NCI-H2081 treated with DMSO at 0.1 percent for 48 hours (cell line): ENCODE measurements around the gene TMEM125.

Experiments
- DNase-seq: peaks from one replicate; lab custom pipeline; 2025; lab: John Stamatoyannopoulos, UW

TMEM125 gene

DNA sequence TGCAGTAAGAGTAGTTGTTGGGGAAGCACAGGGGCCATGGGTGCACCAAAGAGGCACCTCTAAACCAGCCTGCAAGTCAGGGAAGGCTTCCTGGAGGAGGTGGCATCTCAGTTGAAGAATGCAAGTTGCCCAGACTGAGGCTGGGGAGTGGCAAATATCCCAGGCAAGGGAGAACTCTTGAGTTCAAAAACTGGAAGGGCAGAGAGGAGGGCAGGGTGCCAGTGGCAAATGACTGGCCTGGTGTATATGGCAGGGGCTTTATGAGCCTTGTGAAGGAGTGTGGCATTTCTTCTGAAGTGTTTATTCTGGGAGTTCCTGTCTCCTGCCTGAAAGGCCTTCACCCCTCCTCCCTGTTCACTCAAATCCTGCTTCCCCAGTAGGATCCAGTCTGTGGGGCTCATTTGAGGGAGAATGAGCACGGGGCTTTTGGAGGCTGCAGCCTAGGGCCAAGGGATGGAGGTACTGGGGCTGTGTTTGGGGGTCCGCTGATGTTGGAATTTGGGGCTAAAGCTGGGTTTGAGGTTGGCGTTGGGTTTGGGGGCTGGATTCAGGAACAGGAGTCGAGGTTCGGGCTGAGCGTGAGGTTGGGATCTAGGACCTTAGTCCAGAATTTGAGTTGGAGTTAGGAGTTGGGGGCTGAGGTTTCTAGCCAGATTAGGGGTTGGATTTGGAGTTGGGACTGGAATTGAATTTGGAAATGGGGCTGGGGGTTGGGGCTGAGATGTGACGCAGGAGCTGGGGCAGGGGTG lies at the start of gene TMEM125:
Gene TMEM125 (plus strand): TSS at position 357 of the 749 bp plus-strand sequence. CDS start 2,740 bp downstream, outside the sequence.
- DNase-seq: no peak

GRCh38 chr1:43220905-43221778 lies 48.6 kb upstream of the TMEM125 start:
- no peak for DNase-seq

- DNase-seq: no peak
These were observed 48.0 kb upstream of the TMEM125 start for GRCh38 chr1:43221797-43222196.

DNA sequence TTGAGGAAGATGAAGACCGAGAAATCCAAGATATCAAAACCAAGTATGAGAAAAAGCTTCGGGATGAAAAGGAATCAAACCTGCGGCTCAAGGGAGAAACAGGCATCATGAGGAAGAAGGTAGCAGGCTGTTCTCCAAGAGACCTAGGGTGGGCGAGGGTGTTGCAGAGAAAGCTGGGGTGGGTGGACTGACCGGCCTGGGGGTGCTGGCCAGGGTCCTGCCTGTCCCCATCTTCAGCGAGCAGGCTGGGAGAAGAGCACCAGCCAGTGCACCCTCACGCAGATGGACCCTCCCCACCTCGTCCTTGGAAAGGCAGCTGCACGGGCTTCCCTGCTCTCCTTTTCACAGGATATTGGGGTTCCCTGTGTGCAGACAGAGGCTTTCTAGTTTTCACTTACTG lies 46.9 kb upstream of the TMEM125 start:
- no peak for DNase-seq

DNA sequence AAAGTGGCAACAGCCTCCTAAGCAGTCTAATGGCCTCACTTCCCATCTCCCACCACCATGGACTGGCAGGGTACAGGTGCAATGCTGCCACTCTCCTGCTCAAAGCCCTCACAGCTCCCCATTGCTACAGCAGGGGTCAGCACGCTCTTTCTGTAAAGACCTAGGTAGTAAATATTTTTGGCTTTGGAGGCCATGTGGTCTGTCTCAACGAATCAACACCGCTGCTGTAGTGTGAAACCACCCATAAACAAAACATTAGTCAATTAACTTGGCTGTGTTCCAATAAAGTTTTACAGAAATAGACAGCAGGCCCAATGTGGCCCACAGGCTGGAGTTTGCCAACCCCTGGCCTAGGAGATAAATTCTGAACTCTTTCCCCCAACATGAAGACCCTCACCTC lies 44.6 kb upstream of the TMEM125 start:
- no peak for DNase-seq

DNA sequence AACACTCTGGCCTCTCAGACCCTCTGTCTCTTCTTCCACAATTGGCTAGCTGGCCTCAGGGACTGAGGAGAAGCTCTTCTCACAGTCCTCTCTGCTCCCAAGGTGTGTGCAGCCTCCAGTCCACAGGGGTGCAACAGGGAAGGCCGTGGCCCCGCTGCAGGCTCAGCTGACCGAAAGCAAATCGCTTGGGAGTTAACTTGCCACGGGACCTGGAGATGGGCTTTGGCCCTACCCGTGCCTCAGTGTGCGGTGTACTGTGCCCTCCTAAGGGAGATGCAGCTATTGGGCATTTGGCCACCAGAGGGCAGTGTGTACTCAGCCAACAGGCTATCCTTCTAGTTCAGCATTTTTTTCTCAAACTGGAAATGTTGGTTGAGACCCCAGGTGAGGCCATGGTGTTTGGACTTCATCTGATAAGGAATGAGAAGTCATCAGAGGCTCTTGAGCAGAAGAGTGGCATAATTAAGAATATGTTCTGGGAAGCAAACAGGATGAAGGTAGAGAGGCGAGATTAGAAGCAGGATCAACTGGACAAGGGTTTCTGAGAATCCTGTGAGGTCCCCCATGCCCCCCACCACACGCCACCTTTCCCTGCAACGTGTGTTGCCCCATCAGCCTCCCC lies 42.5 kb upstream of the TMEM125 start:
- DNase-seq: peak; percentile 67

DNA sequence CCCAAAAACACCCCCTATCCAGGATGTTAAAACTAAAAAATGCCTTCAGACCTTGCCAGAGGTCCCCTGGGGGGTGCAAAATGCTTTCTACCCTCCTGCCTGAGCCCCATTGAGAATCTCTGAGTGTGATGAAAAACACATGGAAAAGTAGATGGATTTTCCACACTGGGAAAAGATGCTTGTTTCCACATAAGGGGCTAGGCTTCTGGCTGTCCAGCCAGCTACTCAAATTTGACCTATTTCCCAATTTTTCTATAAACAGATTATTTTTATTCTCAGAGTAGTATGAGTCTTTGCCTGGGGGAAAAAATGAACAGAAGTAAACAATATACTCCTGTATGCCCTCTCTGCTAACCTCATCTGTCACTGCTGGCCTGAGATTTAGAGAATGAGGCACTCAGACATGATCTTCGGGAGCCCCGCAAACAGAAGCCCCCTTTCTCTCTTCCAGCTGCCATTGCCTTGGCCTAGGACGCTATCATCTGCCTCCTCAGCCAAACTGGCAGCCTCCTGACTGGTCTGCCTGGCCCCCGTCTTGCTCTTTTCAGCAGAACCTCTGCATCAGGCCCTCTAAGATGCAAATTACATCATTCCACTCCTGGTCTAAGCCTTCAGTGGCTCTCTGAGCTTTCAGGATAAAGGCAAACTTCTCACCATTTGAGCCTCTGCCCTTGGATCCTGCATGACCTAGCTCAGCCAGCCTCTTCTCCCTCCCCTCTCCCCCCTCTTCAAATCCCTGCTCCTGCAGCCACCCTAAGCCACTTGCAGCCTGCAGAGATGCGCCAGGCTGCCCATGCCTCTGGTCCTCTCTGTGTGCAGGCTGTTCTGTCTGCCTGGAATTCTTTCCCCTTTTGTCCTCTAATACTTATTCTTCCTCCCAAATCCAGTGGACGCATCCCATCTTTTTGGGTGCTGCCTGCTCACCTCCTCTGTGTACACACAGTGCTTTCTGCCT lies 39.7 kb upstream of the TMEM125 start:
- DNase-seq: no peak

GRCh38 chr1:43232074-43232473 lies 37.7 kb upstream of the TMEM125 start:
- no peak for DNase-seq

DNA sequence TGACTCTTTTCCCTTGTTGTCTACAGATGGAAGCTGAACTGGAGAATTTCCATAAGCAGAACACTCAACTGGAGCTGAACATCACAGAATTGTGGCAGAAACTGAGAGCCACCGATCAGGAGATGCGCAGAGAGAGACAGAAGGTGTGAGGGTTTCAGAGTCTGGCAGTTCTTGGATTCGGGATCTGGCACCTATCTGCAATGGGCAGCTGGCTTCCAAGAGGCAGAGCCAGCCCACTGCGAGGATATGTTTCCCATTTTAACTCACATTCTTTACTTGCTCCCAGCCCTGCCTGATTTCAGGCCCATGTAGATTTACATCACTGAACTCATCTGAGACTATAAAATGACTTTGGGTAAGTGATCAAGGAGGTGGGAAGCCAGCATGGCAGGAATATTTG lies 37.3 kb upstream of the TMEM125 start:
- DNase-seq: no peak

- no peak for DNase-seq
These were observed 36.2 kb upstream of the TMEM125 start for GRCh38 chr1:43233631-43234030.

- no peak for DNase-seq
These were observed 35.5 kb upstream of the TMEM125 start for GRCh38 chr1:43234267-43234666.

DNA sequence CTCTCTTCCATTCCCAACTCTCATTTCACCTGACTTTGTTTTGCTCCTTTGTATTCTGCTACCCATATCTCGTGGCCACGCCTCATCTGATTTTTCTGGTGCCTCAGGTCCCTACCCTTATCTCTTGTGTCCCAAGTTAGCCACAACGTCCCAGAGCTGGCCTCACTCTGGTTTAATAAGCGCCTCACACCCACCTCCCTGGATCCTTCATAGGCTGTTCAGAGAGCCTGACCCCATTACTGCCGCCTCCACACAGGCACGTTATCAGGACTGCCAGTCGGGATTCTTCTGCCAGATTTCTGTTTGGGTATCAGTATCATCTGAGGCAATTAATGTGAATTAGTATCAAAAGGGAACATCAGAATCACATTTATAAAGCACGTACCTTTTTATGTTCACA lies 34.7 kb upstream of the TMEM125 start:
- no peak for DNase-seq

DNA sequence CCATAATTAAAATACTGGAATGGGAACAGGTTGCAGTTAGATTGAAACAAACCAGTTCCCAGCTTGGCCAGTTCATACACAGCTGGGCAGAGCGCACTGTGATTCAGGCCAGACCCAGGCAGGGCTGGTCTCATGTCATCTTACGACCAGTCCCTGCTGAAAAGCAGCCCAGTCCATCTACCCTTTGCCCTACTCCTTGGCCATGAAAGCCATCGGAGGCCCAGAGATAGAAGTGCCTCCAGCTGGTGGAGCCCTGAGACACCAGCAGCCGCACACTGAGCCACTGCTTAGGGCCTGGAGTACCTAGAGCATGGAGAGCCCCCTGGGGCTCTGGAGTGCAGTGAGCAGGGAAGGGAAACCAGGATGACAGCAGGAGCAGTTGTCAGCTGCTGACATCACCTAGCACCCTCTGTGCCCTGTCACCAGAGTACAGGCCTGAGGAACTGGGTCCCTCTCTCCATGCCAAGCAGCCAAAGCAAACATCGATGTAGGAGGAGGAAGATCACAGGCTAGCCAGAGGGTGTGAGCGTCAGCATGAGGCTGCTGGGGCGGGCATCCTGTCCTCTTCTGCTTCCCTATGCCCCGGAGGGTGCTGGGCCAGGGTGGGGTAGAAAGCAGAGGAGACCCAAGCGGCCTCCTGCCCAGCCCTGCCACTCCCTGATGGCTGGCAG lies 34.2 kb upstream of the TMEM125 start:
- no peak for DNase-seq

GRCh38 chr1:43237121-43237520 lies 32.7 kb upstream of the TMEM125 start:
- DNase-seq: no peak

DNA sequence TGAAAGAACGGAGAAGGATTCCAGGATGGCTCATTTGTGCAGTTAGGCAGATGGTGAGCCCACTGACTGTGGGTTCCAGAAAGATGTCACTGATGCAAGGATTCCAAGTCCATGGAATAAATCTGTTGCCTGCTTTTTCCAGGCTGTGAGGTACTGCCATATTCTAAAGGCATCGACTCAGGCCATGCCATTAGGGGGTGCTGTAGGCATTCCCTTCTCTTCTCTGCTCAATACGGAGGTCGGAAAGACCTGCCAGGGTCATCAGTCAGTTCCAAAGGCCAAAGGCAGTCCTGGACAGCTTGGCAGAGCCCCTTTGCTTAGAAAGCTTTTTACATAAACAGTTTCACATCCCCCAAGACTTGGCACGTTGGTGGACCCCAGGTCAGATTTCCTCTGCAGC lies 31.7 kb upstream of the TMEM125 start:
- DNase-seq: no peak

GRCh38 chr1:43238991-43239469 lies 30.8 kb upstream of the TMEM125 start:
- no peak for DNase-seq

DNA sequence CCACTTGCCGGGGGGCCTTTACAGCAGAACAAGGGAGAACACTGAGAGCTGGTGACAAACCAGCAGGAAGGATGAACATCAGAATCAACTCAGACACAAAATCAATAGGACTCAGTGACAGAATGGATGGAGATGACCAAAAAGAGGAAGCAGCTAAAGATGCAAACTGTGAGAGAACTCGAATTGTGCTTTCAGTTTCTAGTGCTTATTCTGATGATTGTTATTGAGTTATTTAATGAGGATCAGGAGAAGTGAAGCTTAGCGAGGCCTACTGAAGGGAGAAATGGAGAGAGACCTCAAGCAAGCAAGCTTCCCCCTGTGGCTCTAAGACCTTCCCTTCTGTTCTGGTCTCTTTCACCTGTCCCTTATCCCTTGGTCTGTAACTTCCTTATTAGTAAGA lies 30.3 kb upstream of the TMEM125 start:
- no peak for DNase-seq

- no peak for DNase-seq
These were observed 28.4 kb upstream of the TMEM125 start for GRCh38 chr1:43241413-43241836.

GRCh38 chr1:43243299-43243698 lies 26.5 kb upstream of the TMEM125 start:
- no peak for DNase-seq

- DNase-seq: no peak
These were observed 23.1 kb upstream of the TMEM125 start for GRCh38 chr1:43246466-43247213.
